Upper lobe of left lung (tissue), 4 donors: ENCODE data around the gene NR2F1-AS1.

Source experiments
- CTCF ChIP-seq, 6 experiments: fragments of 450-650 bp in 4 of 6; fragments of 200-600 bp in 2 of 6; sonication (generic) in 2 of 6; IDR thresholded peaks; one replicate each; pipeline ENCODE4 v1.5.1; 2016 to 2019; ENCODE audit warnings: antibody characterized with exemption in 6 of 6
- EP300 ChIP-seq, 4 donors: sonication (generic); formaldehyde crosslinking; IDR thresholded peaks; one replicate each; pipeline ENCODE4 v1.5.1; 2017; ENCODE audit warnings: antibody characterized with exemption in 4 of 4, control low read depth in 2 of 4
- POLR2A ChIP-seq, 4 donors: fragments of 450-650 bp; IDR thresholded peaks; one replicate each; pipeline ENCODE4 v1.5.1; 2016 to 2017; ENCODE audit warnings: antibody characterized with exemption in 4 of 4, mild to moderate bottlenecking in 2 of 4
- POLR2AphosphoS5 ChIP-seq, 2 donors: sonication (generic); formaldehyde crosslinking; IDR thresholded peaks; one replicate each; pipeline ENCODE4 v1.5.1; 2017; ENCODE audit warnings: antibody characterized with exemption in 2 of 2

GRCh38 chr5:93603793-93604643, 23.0 kb upstream of the NR2F1-AS1 start:
- no peak for TF ChIP-seq CTCF (IDR thresholded peaks at IDR 0.05)
- TF ChIP-seq POLR2A (IDR thresholded peaks at IDR 0.05): no peak
- TF ChIP-seq POLR2AphosphoS5 (IDR thresholded peaks at IDR 0.05): no peak
- TF ChIP-seq EP300 (IDR thresholded peaks at IDR 0.05): no peak
